GM04503 (cell line): ENCODE results near the gene WDR62.

Source experiments
- DNase-seq: peaks from one replicate; pipeline ENCODE4 v3.0.0-alpha.2; 2012; ENCODE audit warnings: low read depth

WDR62 gene

DNA sequence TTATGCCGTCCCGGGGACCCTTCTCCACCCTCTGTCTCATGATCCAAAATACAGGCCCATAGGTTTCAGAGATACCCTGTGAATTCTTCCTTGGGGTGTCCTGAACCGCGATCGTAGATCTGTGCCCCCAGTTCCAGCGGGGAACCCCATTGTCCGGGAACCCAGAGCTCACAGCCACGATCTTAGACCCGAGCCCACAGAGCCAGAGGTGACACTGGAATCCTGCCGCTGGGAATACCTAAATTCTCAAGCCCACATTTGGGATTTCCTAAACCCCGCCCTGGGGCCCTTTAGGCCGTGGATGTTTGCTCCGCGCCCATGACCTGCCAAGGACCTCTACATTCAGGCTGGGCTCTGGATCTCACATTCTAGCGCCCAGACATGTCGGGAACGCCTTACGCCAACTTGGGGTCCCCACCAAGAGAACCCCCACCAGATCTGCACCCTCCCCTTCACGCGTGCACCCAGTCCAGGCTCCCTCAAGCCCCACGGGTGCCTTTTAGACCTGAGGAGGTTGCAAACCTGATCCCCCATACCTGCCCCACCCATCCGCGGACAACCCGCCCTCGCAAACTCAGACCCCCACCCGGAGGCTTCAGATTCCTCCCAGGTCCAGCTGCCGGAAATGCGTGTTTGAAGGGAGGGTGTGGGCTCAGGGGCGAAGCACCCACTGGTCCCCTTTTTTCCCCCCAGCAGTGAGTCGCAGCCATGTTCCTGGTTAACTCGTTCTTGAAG is 85.8 kb downstream of the WDR62 start:
- no peak for DNase-seq

DNA sequence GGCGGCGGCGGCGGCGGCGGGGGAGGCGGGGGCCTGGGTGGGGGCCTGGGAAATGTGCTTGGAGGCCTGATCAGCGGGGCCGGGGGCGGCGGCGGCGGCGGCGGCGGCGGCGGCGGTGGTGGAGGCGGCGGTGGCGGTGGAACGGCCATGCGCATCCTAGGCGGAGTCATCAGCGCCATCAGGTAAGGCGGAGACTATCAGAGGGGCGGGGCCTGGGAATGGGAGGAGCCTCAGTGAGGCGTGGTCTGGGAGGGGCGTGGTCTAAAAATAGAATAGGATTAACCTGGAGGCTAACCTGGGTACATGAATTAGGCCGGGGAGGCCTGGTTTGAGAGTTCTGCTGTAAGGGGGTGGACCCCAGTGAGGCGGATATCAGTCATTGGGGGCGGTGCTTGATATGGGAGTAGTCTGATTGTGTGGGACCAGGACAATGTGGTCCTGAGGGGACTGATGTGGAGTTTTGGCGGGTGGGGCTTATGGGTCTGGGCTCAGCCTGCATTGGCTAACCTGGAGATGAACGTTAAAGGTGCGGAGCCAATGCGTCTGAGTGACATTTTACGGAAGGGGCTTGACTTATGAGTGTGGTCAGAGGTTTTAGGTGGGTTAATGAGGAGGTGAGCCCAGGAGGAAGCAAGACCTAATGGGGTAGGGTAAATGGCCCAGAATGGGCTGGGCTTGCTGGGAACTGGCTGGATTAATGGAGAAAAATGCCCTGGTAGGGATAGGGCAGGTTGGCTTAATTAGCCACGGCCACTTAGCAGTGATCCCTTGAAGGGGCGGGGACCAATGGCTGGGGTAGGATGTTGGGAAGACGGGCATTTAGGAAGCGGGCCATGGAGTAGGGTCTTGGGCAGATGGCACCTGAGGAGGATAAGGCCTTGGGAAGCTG is 86.6 kb downstream of the WDR62 start:
- DNase-seq: no peak

- no peak for DNase-seq
These were observed 87.3 kb downstream of the WDR62 start for GRCh38 chr19:36142046-36142445.

DNA sequence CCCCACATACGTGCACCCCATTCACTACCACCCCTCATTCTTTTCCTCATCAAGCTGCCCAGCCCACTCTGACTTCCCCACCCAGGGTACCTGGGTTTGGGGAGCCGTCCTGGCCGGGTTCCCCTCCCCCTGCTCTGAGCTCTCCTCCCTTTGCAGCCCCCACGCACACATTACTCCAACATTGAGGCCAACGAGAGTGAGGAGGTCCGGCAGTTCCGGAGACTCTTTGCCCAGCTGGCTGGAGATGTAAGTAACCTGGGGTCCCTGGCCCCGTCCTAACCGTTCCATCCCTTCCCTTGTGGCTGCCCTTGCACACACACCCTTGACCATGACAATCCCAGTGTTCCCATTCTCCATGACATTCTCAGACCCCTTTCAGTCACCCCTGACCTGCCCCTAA is 87.8 kb downstream of the WDR62 start:
- DNase-seq: no peak

DNA sequence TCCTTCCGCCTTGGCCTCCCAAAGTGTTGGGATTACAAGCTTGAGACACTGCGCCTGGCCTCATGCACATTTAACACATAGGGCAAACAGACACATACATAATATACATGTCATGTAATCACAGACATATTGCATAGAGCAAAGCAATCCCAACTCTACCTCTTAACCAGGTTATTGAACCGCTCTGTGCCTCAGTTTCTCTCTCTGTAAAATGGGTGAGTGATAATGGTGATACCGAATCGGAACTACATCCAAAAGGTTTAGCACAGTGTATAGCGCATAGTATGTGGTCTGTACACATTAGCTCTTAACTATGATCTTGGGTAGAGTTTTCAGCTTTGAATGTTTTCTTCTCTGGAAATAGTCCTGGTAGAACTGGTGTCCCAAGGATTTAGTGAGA is 89.9 kb downstream of the WDR62 start:
- no peak for DNase-seq

DNA sequence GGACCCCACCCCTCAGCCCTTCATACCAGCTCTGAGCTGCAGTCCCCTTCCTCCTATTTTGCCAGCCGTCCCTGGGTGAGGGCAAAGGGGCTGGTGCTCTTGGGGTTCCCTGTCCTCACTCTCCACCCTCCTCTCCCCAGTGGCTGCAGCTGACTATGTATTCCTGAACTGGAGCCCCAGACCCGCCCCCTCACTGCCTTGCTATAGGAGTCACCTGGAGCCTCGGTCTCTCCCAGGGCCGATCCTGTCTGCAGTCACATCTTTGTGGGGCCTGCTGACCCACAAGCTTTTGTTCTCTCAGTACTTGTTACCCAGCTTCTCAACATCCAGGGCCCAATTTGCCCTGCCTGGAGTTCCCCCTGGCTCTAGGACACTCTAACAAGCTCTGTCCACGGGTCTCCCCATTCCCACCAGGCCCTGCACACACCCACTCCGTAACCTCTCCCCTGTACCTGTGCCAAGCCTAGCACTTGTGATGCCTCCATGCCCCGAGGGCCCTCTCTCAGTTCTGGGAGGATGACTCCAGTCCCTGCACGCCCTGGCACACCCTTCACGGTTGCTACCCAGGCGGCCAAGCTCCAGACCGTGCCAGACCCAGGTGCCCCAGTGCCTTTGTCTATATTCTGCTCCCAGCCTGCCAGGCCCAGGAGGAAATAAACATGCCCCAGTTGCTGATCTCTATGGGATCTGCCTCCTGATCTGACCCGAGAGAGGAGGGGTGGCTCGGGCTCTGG is 95.1 kb downstream of the WDR62 start:
- DNase-seq: no peak

- DNase-seq: no peak
These were observed 95.9 kb downstream of the WDR62 start for GRCh38 chr19:36150586-36150985.

DNA sequence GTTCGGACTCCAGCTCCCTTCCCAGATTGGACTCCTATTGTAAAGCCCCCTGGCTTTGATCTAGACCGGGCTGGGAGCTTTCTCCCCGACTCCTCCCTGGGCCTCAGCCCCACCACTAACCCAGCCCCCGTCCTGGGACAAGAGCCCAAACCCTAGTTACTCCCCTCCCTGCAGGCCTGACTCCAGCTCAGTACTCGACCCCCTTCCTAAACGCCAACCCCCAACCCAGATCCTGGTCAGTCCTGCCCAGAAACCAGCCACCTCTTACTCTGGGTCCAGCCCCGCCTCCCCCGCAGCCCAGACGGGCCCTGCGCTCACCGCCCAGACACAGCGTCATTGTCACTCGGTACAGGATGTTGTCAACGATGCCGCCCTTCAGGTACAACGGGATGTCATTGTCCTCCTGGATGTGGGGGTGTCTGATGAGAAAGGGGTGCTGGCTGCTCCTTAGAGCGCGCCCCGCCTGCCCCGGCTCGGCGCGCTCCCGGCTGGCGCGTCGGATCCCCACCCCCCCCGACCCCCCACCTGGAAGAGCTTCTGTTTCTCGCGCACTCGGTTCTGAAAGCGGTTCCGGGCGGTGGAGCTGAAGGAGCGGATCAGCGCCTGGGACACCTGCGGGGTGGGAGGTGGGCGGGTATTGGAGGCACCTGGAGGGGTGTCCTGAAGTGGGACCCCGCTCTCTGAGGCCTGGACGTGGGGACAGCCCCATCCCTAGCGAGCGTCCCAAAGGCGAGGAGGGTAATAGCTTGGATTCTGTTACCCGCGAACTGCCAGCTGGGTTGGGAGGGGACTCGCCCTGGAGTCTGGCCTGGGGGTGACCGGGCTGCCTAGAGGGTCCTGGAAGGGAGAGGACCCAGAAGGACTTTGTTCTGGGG is 96.7 kb downstream of the WDR62 start:
- no peak for DNase-seq

DNA sequence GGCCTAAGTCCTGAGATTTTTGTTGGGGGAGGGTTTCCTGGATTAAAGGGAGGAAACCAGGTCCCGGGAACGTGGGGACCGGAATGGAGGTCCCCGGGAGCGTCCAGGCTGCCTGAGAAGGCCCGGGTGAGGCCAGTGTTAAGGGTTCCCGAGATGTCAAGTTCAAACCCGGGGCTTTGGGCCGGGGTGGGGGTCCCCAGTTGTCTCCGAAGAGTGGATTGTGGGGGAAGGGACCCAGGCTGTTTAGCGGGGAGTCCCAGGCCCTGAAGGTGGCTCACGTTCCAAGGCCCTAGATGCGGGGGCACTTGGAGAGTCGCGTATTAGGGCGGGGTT is 97.3 kb downstream of the WDR62 start:
- DNase-seq: no peak

- DNase-seq: no peak
These were observed 97.8 kb downstream of the WDR62 start, which contains the start of gene COX7A1 for GRCh38 chr19:36152352-36153091. Gene COX7A1 (minus strand): TSS chr19:36152447. CDS start chr19:36152407, 40 bp downstream.

DNA sequence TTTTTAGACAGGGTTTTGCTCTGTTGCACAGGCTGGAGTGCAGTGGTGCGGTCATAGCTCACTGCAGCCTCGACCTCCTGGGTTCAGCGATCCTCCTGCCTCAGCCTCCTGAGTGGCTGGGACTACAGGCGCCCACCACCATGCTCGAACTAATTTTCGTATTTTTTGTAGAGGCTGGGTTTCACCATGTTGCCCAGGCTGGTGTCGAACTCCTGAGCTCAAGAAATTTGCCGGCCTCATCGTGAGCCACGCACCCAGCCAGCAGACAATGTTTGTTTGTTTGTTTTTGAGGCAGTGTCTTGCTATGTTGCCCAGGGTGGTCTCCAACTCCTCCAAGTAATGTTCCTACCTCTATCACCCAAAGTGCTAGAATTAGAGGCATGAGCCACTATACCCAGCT is 98.4 kb downstream of the WDR62 start:
- DNase-seq: no peak
